Esophagus squamous epithelium (tissue), 5 donors: Measurements from ENCODE around the gene DDR2. TPM values are rescaled to one million over a fixed set of nuclear protein-coding genes. Genes with fewer than 3 reads are reported as not detected.
"Not testable (repeated sequence)": the region's sequence is repeated elsewhere in the genome, so short reads cannot be mapped to it uniquely, and the experiment has no call there.

Experiments used
- DNase-seq: peaks from one replicate; lab custom pipeline; 2025; lab: John Stamatoyannopoulos, UW
- H3K27ac ChIP-seq, 4 donors: fragments of 200-600 bp; sonication (generic); one replicate each; pipeline ENCODE4 v1.5.1; 2016 to 2019; ENCODE audit warnings: mild to moderate bottlenecking in 1 of 4
- H3K27me3 ChIP-seq, 4 donors: fragments of 200-600 bp; sonication (generic); 1 replicate in 3 of 4; 2 replicates in 1 of 4; pipeline versions ENCODE4 v1.5.1 to v1.6.0; 2017 to 2021; ENCODE audit warnings: antibody characterized with exemption in 1 of 4
- H3K36me3 ChIP-seq, 3 donors: fragments of 200-600 bp; sonication (generic); one replicate each; pipeline ENCODE4 v1.5.1; 2016 to 2019
- H3K4me1 ChIP-seq, 3 donors: fragments of 200-600 bp; sonication (generic); one replicate each; pipeline ENCODE4 v1.5.1; 2017 to 2019
- H3K4me3 ChIP-seq, 4 donors: fragments of 200-600 bp; sonication (generic); 1 replicate in 3 of 4; 2 replicates in 1 of 4; pipeline ENCODE4 v1.5.1; 2016 to 2019; ENCODE audit warnings: mild to moderate bottlenecking in 2 of 4, moderate library complexity in 1 of 4
- H3K9me3 ChIP-seq, 3 donors: fragments of 200-600 bp; sonication (generic); one replicate each; pipeline ENCODE4 v1.5.1; 2016 to 2019
- CTCF ChIP-seq, 6 experiments: fragments of 450-650 bp in 4 of 6; fragments of 200-600 bp in 2 of 6; sonication (generic) in 2 of 6; IDR thresholded peaks; one replicate each; pipeline ENCODE4 v1.5.1; 2016 to 2019; ENCODE audit warnings: antibody characterized with exemption in 6 of 6, mild to moderate bottlenecking in 4 of 6, moderate library complexity in 4 of 6
- POLR2A ChIP-seq, 4 donors: fragments of 450-650 bp; IDR thresholded peaks; one replicate each; pipeline ENCODE4 v1.6.1; 2017; ENCODE audit warnings: antibody characterized with exemption in 4 of 4, mild to moderate bottlenecking in 4 of 4, moderate library complexity in 3 of 4
- WGBS, 2 donors: methylation state at CpG; one replicate each; pipeline ENCODE4 v1.1.5; 2018; 5-methylcytosine and 5-hydroxymethylcytosine counted together
- intact Hi-C: fragments of 100-400 bp; cut with DNase I; formaldehyde crosslinking; loops from one replicate; pipeline ENCODE4 v1.15.0; 2022
- total RNA-seq, 4 donors: library from RNA; depleted of rRNA; stranded (reverse); fragments of >200 nt; gene quantifications; one replicate each; pipeline ENCODE4 v1.1.0, GENCODE V29; 2016
- donor health status: DM: yes; HTN: yes; CAD: no.

DDR2 gene
- total RNA-seq, 4 donors from 2014 or later, result 1.5 to 88.1 (median 15.9) TPM

GRCh38 chr1:162724583-162725120 lies 92.4 kb downstream of the DDR2 start:
- Histone ChIP-seq H3K4me1 (peaks cover 0 to 5% (median 0%) of the 10 kb centered on the region in 3 donors), H3K36me3 (no peaks in the 10 kb centered on the region), H3K27ac (no peak overlapping the region), H3K4me3 (no peak overlapping the region), H3K9me3 (no peaks in the 10 kb centered on the region), H3K27me3 (no peaks in the 10 kb centered on the region)
- DNase-seq, result no peak
- WGBS, 2 donors, result 73 to 82% methylated on average over 7 of the region's 7 CpGs
- TF ChIP-seq CTCF (IDR thresholded peaks at IDR 0.05), result no peak
- TF ChIP-seq POLR2A (IDR thresholded peaks at IDR 0.05), result no peak
- intact Hi-C loops, result no loop called here

DNA sequence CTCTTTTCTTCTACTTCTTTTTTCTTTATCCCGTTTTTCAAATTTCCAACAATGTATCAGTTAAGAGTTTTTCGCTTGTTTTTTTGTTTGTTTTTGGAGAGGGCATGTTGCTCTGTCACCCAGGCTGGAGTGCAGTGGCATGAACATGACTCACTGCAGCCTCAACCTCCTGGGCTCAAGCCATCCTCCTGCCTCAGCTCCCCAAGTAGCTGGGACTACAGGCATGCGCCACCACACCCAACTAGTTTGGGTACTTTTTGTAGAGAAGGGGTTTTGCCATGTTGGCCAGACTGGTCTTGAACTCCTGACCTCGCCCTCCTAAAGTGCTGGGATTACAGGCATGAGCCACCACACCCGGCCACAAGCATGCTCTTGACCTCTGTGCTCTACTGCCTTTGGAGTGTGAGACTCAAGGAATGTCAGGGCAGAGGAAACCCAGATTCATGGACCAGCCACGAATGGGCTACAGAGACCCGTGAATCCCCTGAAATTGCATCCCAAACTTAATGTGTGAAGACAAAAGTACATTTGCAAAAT lies 93.1 kb downstream of the DDR2 start:
- no peaks in the 10 kb centered on the region for H3K27me3 ChIP-seq
- H3K9me3 ChIP-seq, result no peaks in the 10 kb centered on the region
- no peaks in the 10 kb centered on the region for H3K36me3 ChIP-seq
- DNase-seq, result no peak
- TF ChIP-seq CTCF (IDR thresholded peaks at IDR 0.05) (no peak), POLR2A (IDR thresholded peaks at IDR 0.05) (no peak)
- H3K4me1 ChIP-seq, result no peaks in the 10 kb centered on the region
- 79 to 81% methylated on average over 4 to 6 of the region's 7 CpGs for WGBS, 2 donors
- no peak overlapping the region for H3K27ac ChIP-seq
- no peak overlapping the region for H3K4me3 ChIP-seq
- intact Hi-C loops, result no loop called here

DNA sequence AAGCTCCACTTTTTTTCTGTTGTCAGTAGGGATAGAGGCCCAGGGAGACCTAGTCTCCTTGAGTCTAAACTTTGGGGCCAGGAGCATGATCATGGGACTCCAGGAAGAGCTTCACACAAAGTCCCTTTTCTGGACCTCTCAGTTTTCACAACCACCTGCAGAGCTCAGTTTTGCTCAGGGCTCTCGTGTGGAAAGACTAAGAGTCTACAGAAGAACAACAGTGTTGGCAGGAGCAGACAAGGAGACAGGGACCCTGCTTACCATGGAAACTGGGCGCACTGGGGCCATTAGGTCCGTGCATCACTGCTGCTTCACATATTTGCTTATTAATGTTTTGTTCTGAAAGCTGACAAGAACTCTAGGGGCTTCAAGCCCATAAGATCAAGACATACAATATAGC lies 94.3 kb downstream of the DDR2 start:
- no peak overlapping the region for H3K27ac ChIP-seq
- H3K9me3 ChIP-seq, result no peaks in the 10 kb centered on the region
- no peak for DNase-seq
- TF ChIP-seq POLR2A (IDR thresholded peaks at IDR 0.05), result no peak
- no peak for TF ChIP-seq CTCF (IDR thresholded peaks at IDR 0.05)
- no peaks in the 10 kb centered on the region for H3K27me3 ChIP-seq
- peaks cover 0 to 4% (median 0%) of the 10 kb centered on the region in 3 donors for H3K4me1 ChIP-seq
- WGBS, 2 donors, result 86 to 92% methylated on average over 2 to 3 of the region's 3 CpGs
- intact Hi-C loops, result no loop called here
- H3K4me3 ChIP-seq, result no peak overlapping the region
- no peaks in the 10 kb centered on the region for H3K36me3 ChIP-seq

GRCh38 chr1:162727493-162727892 lies 95.2 kb downstream of the DDR2 start:
- H3K9me3 ChIP-seq, intact Hi-C loops, H3K27ac ChIP-seq, DNase-seq, H3K36me3 ChIP-seq, H3K4me3 ChIP-seq, H3K27me3 ChIP-seq: not testable (repeated sequence)
- peaks cover 0 to 14% (median 5%) of the 10 kb centered on the region in 3 donors for H3K4me1 ChIP-seq
- WGBS, 2 donors, result no CpG with 5 or more reads among the region's 1 CpG

DNA sequence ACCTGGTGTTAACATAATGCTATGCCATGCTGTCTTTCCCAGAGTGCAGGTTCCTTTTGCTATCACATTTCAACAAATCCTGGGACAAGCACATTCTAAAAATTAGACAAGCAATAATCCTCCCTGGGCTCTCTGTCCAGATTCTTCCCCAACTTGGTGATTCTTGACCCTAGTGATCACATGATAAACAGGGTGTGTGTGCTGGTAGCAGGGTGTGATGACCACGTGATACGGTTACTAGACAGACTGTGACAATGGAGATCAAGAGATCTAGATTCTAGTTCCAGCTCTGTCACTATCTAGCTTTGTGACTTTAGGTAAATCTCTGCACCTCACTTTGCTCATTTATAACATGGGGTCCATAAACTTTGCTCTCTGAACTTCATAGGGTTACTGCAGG lies 96.3 kb downstream of the DDR2 start:
- Histone ChIP-seq H3K27ac (no peak overlapping the region), H3K9me3 (no peaks in the 10 kb centered on the region), H3K4me3 (no peak overlapping the region), H3K36me3 (no peaks in the 10 kb centered on the region), H3K27me3 (no peaks in the 10 kb centered on the region), H3K4me1 (peaks cover 0 to 23% (median 16%) of the 10 kb centered on the region in 3 donors)
- intact Hi-C loops, result no loop called here
- DNase-seq, result no peak
- 83 to 88% methylated on average over 2 of the region's 2 CpGs for WGBS, 2 donors
- TF ChIP-seq CTCF (IDR thresholded peaks at IDR 0.05) (no peak), POLR2A (IDR thresholded peaks at IDR 0.05) (no peak)

DNA sequence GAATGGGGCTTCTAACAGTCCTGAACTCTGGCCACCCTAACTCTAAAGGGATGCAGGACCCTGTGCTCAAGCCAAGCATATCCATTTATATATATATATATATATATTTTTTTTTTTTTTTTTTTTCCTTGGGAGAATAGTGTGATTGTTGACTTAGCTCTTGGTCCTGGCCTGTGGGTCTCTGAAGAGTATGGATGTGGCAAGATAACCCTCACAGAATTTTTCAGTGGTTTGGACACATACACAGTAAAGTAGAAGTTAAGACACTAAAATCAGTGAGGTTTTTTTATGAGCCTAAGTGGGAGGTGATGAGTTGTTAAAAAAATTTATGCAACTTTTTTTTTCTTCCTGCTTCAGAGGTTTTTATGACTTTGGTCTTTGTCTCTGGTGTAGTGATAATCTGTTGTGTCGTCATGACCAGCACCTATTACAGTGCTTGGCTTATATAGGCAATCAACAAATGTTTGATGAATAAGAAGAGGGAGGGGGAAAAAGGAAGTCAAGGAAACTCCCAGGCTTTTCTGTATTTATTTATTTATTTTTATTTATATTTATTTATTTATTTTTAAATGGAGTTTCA lies 97.0 kb downstream of the DDR2 start:
- DNase-seq, H3K9me3 ChIP-seq, H3K27me3 ChIP-seq, intact Hi-C loops, H3K36me3 ChIP-seq, H3K4me3 ChIP-seq, H3K27ac ChIP-seq: not testable (repeated sequence)
- no CpG with 5 or more reads among the region's 1 CpG for WGBS, 2 donors
- H3K4me1 ChIP-seq, result peaks cover 0 to 29% (median 16%) of the 10 kb centered on the region in 3 donors
